HG02840 (cell line): ENCODE measurements around the gene FRYL.
"Not testable (repeated sequence)": the region's sequence is repeated elsewhere in the genome, so short reads cannot be mapped to it uniquely, and the experiment has no call there.

Experiments
- ATAC-seq: cut with Tn5 transposase; IDR thresholded peaks from one replicate; pipeline ENCODE4 v1.9.1; 2021; ENCODE audit warnings: mild to moderate bottlenecking, moderate library complexity, moderate number of reproducible peaks; ENCODE audit not compliant: unreplicated experiment, low FRiP score

The FRYL gene

DNA sequence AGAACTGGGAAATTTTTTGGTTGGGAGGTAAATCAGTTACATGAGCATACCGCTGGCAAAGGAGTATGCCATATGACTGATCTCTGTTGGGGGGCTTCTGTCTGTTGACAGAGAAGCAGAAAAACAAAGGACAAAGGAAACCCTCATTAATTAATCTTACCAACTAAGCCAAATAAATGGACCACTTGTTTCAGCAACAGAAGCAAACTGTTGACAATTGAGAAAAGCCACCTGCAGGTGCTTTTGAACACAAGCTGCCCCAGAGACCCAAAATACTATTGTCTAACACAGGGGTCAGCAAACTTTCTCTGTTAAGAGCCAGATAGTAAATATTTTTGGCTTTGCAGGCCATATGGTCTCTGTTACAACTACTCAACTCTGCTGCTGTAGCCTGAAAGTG is 7.0 kb upstream of the FRYL start:
- ATAC-seq = no peak

DNA sequence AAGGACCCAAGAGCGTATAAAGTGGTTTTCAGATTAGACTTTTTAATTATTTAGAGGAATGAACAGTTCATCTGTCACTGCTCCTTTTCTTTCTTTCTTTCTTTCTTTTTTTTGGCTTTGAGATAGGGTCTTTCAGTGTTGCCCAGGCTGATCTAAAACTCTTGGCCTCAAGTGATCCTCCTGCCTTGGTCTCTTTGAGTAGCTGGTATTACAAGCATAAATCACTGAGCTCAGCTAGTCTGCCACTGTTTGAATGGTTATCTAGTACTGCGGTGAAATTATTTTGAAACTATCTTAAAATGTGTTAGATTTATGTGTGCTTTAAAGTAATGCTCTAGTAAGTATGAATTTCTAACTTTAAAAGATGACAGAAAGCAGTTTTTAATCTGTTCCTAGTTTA is 6.5 kb upstream of the FRYL start:
- no peak for ATAC-seq

DNA sequence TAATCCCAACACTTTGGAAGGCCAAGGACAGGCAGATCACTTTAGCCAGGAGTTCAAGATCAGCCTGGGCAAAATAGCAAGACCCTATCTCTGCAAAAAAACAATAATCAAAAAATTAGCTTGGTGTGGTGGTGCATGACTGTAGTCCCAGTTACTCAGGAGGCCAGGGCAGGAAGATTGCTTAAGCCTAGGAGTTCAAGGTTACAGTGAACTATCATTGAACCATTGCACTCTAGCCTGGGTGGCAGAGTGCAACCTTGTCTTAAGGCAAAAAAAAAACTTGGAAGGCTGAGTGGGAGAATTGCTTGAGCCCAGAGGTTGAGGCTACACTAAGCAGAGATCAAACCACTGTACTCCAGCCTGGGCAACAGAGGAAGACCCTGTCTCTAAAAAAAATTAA is 5.2 kb upstream of the FRYL start:
- no peak for ATAC-seq

GRCh38 chr4:48781968-48782367 is 1.9 kb upstream of the FRYL start:
- no peak for ATAC-seq

- no peak for ATAC-seq
Observed at GRCh38 chr4:48780865-48781214, 761 bp upstream of the FRYL start.

DNA sequence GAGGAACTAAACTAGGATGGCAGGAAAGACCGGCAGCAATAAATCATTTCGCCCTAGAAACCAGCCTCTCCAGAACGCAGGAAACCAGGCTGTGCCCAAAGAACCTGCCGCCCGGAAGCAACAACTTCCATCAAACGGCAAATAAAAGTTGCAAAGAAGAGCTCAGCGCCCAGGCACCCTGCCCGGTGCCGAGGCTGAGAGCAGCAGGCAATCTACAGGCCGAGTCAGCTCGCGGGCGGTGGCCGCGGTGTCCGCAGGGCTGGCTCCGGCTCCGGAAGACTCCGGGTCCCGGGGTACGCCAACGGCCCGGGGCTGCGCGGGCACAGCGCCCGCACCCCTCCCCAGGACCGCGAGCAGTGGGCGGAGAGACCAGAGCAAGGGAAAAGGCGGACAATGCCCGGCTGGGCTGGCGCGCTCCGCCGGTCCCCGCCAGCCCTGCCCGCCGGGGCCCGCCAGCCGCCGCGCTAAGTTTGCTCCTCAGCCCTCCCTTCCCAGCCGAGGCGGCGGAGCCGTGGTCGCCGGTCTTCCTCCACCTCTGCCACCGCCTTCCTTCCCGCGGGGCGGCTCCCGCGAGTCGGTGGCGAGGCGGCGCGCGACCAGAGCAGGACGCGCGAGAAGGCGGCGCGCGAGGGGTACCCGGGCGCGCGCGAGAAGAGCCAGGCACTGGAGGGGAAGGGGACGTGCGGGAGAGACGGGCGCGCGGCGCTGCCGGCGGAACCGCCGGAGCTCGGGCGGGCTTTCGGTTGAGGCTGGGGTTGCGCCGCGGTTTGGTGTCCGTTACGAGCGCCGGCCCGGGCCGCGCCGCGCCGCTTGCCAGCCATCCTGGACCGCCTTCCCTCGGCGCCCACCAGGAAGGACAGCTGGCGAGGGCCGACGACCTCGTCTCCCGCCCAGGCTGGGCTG is 733 bp downstream of the FRYL start:
- ATAC-seq = peak; percentile 34

DNA sequence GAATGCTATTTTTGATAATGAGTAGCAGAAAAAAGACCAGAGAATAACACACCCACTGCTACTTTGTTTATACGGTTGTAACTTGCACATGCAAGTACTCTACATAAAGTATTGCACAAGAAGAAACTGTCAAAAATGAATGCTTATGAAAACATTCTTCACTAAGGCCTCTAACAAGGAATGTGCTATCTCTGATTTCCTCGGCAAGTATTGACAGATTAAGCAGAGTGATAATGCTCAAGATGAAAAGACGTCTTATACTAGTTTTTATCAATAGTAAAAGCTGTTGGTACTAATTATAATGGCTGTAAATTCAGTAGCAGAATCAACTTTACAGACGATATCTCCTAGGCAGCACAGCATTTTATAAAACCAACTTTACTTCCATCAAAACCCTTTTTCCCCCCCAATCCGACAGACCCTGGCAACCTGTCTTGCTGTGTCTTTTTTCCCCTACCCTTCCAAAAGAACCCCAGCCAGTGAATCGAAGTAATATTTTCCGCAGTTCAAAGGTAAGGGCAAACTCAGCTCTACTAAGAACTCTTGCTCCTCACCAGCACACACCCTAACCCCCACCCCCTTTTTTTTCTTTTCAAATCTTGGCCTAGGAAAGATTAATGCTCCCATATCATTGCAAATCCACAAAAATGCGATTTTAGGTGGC is 1.5 kb downstream of the FRYL start:
- ATAC-seq = no peak

DNA sequence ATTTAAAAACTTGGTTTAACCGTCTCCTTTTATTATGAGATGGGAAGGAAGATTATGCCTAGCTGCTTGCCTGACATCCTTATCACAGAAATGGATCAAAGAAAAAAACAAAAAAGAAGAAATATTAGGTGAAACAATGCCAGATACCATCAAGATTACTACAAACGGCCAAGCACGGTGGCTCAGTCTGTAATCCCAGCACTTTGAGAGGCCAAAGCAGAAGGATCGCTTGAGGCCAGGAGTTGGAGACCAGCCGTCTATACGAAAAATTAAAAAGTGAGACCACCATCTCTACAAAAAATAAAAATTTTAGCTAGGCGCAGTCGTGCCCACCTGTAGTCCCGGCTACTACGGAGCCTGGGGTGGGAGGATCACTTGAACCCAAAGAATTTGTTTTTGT is 2.3 kb downstream of the FRYL start:
- ATAC-seq = no peak

DNA sequence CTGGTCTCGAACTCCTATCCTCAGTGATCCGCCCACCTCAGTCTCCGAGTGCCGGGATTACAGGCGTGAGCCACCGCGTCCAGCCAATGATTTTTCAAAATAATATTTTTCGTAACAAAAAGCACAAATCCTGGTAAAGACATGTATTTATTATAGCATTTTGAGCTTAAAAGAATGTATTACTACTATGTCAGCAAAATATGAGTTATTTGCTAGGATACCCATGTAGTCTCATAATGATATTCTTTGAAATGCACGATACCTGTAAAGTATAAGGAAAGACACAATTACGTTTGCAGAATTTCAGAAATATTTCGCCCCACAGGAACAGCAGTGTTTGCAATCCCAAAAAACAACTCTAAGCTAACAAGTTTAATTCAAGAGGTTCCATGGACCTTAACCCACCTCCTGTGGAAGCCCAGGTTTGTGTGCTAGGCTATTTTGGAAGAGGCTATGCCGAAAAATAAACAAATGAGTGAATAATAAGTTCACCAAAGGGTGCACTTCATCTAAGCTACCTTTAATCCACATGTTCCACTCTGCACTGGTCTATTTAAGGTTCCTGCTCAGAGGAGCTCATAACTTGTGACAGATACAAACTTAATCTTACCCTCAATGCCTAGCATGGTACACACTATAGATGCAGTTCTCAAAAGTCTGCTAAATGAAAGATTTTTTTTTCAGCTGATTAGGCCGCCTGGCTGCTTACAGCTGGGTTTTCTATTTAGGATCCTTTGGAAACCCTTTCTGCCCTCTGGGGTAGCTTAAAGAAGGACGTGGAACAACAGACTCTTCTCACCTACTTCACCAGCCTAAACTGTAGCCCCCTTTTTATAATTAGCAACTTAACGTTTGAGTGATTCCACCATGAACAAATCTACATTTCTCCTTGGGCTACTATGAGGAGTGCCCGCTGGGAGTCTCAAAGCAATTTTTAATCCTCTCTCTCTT is 5.0 kb downstream of the FRYL start:
- ATAC-seq = no peak

DNA sequence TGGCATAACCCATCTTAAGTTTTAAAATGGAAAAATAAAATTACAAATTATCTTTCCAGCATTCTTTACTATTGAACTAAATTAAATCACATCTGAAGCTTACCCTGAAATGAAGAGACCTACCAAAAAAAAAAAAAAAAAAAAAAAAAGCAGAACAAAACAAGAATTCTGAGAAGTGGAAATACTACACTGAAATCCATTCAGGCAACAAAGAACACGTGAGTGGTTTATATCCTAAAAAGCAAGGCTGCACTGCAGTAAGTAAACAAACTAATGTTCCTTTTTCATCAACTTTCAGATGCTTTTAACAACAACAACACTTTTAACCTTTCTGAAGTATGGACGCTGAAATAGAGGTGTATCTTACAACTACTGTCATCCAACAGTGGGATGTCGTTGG is 7.5 kb downstream of the FRYL start:
- ATAC-seq = no peak

DNA sequence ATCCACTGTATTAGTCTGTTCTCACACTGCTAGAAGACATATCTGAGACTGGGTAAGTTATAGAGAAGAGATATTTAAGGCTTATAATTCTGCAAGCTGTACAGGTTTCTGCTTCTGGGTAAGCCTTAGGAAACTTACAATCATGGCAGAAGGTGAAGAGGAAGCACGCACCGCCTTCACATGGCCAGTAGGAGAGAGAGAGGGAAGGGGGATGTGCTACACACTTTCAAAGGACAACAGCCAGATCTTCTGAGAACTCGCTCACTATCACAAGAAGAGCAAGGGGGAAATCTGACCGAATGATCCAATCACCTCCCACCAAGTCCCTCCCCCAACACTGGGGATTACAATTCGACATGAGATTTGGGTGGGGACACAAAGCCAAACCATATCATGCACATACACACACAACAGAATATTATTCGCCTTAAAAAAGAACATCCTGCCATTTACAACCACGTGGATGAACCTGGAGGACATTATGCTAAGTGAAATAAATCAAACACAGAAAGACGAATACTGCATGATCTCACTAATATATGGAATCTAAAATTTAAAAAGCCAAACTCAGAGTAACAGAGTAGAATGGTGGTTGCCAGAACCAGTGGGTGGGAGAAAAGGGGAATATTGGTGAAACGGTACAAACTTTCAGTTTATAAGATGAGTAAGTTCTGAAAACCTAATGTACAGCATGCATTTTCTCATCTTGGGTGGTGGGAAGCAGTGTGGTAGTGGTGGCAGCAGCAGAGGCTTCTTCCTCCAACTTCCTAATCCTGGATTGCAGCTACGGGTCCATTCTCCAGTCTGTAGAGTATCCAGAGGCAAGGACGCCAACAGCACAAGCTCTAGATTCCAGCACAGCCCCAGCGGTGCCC is 12.8 kb downstream of the FRYL start:
- ATAC-seq = no peak

DNA sequence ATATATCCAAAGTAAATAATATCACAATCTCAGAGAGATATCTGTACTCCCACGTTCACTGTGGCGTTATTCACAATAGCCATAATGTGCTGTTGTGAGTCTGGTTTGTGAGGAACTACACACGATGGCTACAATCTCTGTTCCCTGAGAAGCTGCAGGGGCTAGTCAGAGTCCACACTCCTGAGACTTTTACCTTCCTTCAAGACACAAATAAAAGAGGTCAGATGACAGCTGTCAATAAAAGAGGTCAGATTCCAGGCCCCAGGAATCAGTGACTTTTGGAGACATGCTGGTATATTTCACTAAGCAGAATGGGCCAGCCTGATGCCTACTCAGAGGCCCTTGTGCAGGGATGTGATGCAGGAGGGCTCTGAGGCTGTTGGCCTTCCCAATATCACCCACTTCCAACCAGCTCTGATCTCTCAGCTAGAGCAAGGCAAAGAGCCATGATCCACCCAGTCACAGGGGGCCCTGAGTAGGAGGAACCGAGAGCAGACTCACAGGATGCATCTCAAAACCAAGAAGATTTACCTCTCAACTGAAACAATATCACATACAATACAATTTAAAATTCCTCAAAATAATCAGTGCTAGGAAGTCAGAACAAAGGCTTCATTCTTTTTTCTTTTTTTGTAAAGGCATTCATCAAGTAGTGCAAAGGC is 13.8 kb downstream of the FRYL start:
- ATAC-seq = no peak

GRCh38 chr4:48762408-48762807 is 17.7 kb downstream of the FRYL start:
- no peak for ATAC-seq

DNA sequence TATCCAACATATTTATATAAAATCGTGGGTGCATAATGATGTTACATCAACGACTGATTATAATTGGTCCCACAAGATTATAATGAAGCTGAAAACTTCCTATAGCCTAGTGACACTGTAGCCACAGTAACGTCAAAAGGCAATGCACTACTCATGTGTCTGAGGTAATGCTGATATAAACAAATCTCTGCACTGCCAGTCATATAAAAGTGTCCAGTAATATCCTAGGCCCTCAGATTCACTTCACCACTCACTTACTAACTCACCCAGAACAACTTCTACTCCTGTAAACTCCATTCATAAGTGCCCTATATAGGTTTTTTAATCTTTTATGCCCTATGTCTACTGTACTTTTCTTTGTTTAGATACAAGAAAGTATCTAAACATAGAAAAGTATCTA is 18.8 kb downstream of the FRYL start:
- no peak for ATAC-seq

- not testable (repeated sequence) for ATAC-seq
Observed at GRCh38 chr4:48758703-48759102, 21.4 kb downstream of the FRYL start.

DNA sequence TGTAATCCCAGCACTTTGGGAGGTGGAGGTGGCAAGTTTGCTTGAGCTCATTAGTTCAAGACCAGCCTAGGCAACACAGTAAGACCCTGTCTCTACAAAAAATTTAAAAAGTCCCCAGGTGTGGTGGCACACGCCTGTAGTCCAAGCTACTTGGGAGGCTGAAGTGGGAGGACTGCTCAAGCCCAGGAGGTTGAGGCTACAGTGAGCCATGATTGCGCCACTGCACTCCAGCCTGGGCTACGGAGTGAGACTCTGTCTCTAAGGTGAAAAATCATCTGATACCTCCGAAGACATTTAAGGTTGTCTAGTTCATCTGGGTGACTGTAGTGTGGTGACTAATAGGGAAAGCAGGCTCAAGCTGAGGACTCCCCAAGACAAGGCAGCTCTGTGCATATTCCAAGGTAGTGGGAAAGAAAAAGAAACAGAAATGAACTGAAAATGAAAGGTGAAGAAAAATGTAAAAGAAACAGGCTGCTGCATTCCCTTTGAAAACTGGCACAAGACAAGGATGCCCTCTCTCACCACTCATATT is 23.3 kb downstream of the FRYL start:
- no peak for ATAC-seq

- no peak for ATAC-seq
Observed at GRCh38 chr4:48755281-48755680, 24.8 kb downstream of the FRYL start.

DNA sequence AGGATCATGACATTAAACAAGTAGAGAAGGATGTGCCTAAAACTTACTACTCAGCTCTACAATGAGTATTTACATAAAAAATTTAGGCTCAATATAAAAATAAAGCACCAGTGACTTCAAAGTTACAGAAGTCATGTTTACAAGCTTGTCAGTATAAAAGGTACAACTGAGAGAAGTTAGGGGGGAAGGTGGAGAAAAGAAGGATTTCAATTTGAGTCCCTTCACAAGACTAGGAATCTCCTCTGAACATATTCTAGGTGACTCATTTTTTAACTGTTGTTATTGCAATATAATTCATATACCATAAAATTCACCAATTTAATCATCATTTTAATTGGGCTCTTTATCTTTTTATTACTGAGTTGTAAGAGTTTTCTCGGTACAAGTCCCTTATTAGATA is 26.9 kb downstream of the FRYL start:
- no peak for ATAC-seq

- no peak for ATAC-seq
Observed at GRCh38 chr4:48752726-48753125, 27.4 kb downstream of the FRYL start.
